ENCODE results near the gene PAMR1. TPM values are rescaled to one million over a fixed set of nuclear protein-coding genes. Genes with fewer than 3 reads are reported as not detected.

PAMR1 gene
- total and polyA plus RNA-seq, 9 donors = 0.25 to 25.8 (median 3.6) TPM

- Histone ChIP-seq H3K9me3 (no peaks in the 10 kb centered on the region), H3K4me1 (ENCODE audit: insufficient read depth) (no peaks in the 10 kb centered on the region), H3K27me3 (no peaks in the 10 kb centered on the region), H3K4me3 (no peak overlapping the region), H3K36me3 (no peaks in the 10 kb centered on the region), H3K27ac (no peak overlapping the region)
- 53 to 68% (median 56%) methylated on average over 6 of the region's 6 CpGs for WGBS, 3 donors
- DNase-seq = no peak
- intact Hi-C loops (cut with DNase I) = no loop called here
- TF ChIP-seq EP300 (IDR thresholded peaks at IDR 0.05) (no peak), POLR2A (IDR thresholded peaks at IDR 0.05) (no peak)
Measured at GRCh38 chr11:35414311-35414710, 111.1 kb downstream of the PAMR1 start.

GRCh38 chr11:35413598-35413997, 111.8 kb downstream of the PAMR1 start:
- no peaks in the 10 kb centered on the region for H3K4me1 ChIP-seq (ENCODE audit: insufficient read depth)
- DNase-seq = no peak
- H3K36me3 ChIP-seq = no peaks in the 10 kb centered on the region
- 81 to 94% (median 82%) methylated on average over 3 of the region's 3 CpGs for WGBS, 3 donors
- intact Hi-C loops (cut with DNase I) = no loop called here
- H3K9me3 ChIP-seq = no peaks in the 10 kb centered on the region
- H3K4me3 ChIP-seq = no peak overlapping the region
- H3K27ac ChIP-seq = no peak overlapping the region
- no peak for TF ChIP-seq POLR2A (IDR thresholded peaks at IDR 0.05)
- no peak for TF ChIP-seq CTCF (IDR thresholded peaks at IDR 0.05)
- TF ChIP-seq EP300 (IDR thresholded peaks at IDR 0.05) = no peak
- H3K27me3 ChIP-seq = no peaks in the 10 kb centered on the region

- Histone ChIP-seq H3K4me3 (no peak overlapping the region), H3K36me3 (no peaks in the 10 kb centered on the region), H3K4me1 (ENCODE audit: insufficient read depth) (no peaks in the 10 kb centered on the region), H3K9me3 (no peaks in the 10 kb centered on the region), H3K27ac (no peak overlapping the region), H3K27me3 (no peaks in the 10 kb centered on the region)
- TF ChIP-seq POLR2A (IDR thresholded peaks at IDR 0.05) (no peak), EP300 (IDR thresholded peaks at IDR 0.05) (no peak), CTCF (IDR thresholded peaks at IDR 0.05) (no peak)
- intact Hi-C loops (cut with DNase I) = no loop called here
- no peak for DNase-seq
- WGBS, 3 donors = 54 to 67% (median 57%) methylated on average over 2 of the region's 2 CpGs
Measured at GRCh38 chr11:35412285-35412684, 113.1 kb downstream of the PAMR1 start.

GRCh38 chr11:35407041-35407440, 118.4 kb downstream of the PAMR1 start:
- intact Hi-C loops (cut with DNase I) = no loop called here
- H3K27me3 ChIP-seq = no peaks in the 10 kb centered on the region
- H3K4me3 ChIP-seq = no peak overlapping the region
- DNase-seq = no peak
- TF ChIP-seq POLR2A (IDR thresholded peaks at IDR 0.05) (no peak), EP300 (IDR thresholded peaks at IDR 0.05) (no peak), CTCF (IDR thresholded peaks at IDR 0.05) (no peak)
- no peaks in the 10 kb centered on the region for H3K4me1 ChIP-seq (ENCODE audit: insufficient read depth)
- 71 to 80% (median 74%) methylated on average over 1 of the region's 1 CpG for WGBS, 3 donors
- H3K27ac ChIP-seq = no peak overlapping the region
- H3K36me3 ChIP-seq = no peaks in the 10 kb centered on the region
- no peaks in the 10 kb centered on the region for H3K9me3 ChIP-seq

GRCh38 chr11:35404388-35404775, 121.0 kb downstream of the PAMR1 start:
- no peaks in the 10 kb centered on the region for H3K4me1 ChIP-seq (ENCODE audit: insufficient read depth)
- H3K4me3 ChIP-seq = no peak overlapping the region
- no peaks in the 10 kb centered on the region for H3K36me3 ChIP-seq
- H3K27me3 ChIP-seq = no peaks in the 10 kb centered on the region
- intact Hi-C loops (cut with DNase I) = no loop called here
- no peaks in the 10 kb centered on the region for H3K9me3 ChIP-seq
- TF ChIP-seq CTCF (IDR thresholded peaks at IDR 0.05) (no peak), POLR2A (IDR thresholded peaks at IDR 0.05) (no peak)
- no peak overlapping the region for H3K27ac ChIP-seq
- WGBS, 3 donors = 49 to 64% (median 53%) methylated on average over 7 of the region's 7 CpGs
- DNase-seq = no peak

Measured in ovary (tissue), 9 donors.